Muscle layer of duodenum (tissue), 2 donors: ENCODE results near the gene ZNF485.
"Not testable (repeated sequence)": the region's sequence is repeated elsewhere in the genome, so short reads cannot be mapped to it uniquely, and the experiment has no call there.

ENCODE experiments used
- H3K27ac ChIP-seq: one replicate; pipeline ENCODE4 v1.7.0; 2013; ENCODE audit warnings: mild to moderate bottlenecking, low read length
- H3K27me3 ChIP-seq: one replicate; pipeline ENCODE4 v1.7.0; 2013; ENCODE audit warnings: low read depth, mild to moderate bottlenecking, control low read depth, low read length
- H3K36me3 ChIP-seq, 2 donors: one replicate each; pipeline ENCODE4 v1.7.0; 2013; ENCODE audit warnings: low read length in 2 of 2, control low read depth in 1 of 2, mild to moderate bottlenecking in 1 of 2; ENCODE audit not compliant: insufficient read depth in 2 of 2, control insufficient read depth in 1 of 2
- H3K4me1 ChIP-seq, 2 donors: one replicate each; pipeline ENCODE4 v1.7.0; 2013; ENCODE audit warnings: low read length in 2 of 2, mild to moderate bottlenecking in 2 of 2, control low read depth in 1 of 2, moderate library complexity in 1 of 2; ENCODE audit not compliant: insufficient read depth in 2 of 2, control insufficient read depth in 1 of 2
- H3K4me3 ChIP-seq, 2 donors: one replicate each; pipeline ENCODE4 v1.7.0; 2013; ENCODE audit warnings: low read length in 2 of 2, low read depth in 1 of 2, mild to moderate bottlenecking in 1 of 2
- H3K9me3 ChIP-seq, 2 donors: one replicate each; pipeline ENCODE4 v1.7.0; 2013; ENCODE audit warnings: low read length in 2 of 2, control low read depth in 1 of 2, mild to moderate bottlenecking in 1 of 2; ENCODE audit not compliant: control insufficient read depth in 1 of 2
- donor health status: healthy.

Gene ZNF485

GRCh38 chr10:43585046-43585445 is 21.2 kb upstream of the ZNF485 start:
- no peak overlapping the region for H3K27ac ChIP-seq
- H3K36me3 ChIP-seq, result no peaks in the 10 kb centered on the region
- H3K4me3 ChIP-seq, result no peak overlapping the region
- H3K4me1 ChIP-seq, result no peaks in the 10 kb centered on the region
- no peaks in the 10 kb centered on the region for H3K9me3 ChIP-seq
- no peaks in the 10 kb centered on the region for H3K27me3 ChIP-seq

- Histone ChIP-seq H3K27ac (no peak overlapping the region), H3K4me3 (no peak overlapping the region), H3K36me3 (no peaks in the 10 kb centered on the region), H3K27me3 (no peaks in the 10 kb centered on the region), H3K4me1 (no peaks in the 10 kb centered on the region), H3K9me3 (no peaks in the 10 kb centered on the region)
Measured at GRCh38 chr10:43585981-43586729, 20.1 kb upstream of the ZNF485 start.

GRCh38 chr10:43586730-43587115 is 19.5 kb upstream of the ZNF485 start:
- H3K27ac ChIP-seq, H3K9me3 ChIP-seq, H3K27me3 ChIP-seq, H3K36me3 ChIP-seq, H3K4me3 ChIP-seq, H3K4me1 ChIP-seq: not testable (repeated sequence)

GRCh38 chr10:43591303-43591904 is 14.8 kb upstream of the ZNF485 start:
- Histone ChIP-seq H3K27me3 (no peaks in the 10 kb centered on the region), H3K36me3 (no peaks in the 10 kb centered on the region), H3K27ac (no peak overlapping the region), H3K4me3 (no peak overlapping the region), H3K4me1 (peaks cover 0 to 5% of the 10 kb centered on the region in 2 donors), H3K9me3 (peaks cover 0 to 2% of the 10 kb centered on the region in 2 donors)

GRCh38 chr10:43594944-43595589 is 11.2 kb upstream of the ZNF485 start:
- Histone ChIP-seq H3K4me1 (peaks cover 0 to 5% of the 10 kb centered on the region in 2 donors), H3K36me3 (no peaks in the 10 kb centered on the region), H3K9me3 (peaks cover 0 to 2% of the 10 kb centered on the region in 2 donors), H3K27ac (no peak overlapping the region), H3K4me3 (peak overlapping the region; percentile 43 to 46), H3K27me3 (no peaks in the 10 kb centered on the region)

GRCh38 chr10:43595739-43596298 is 10.4 kb upstream of the ZNF485 start:
- H3K4me1 ChIP-seq, result peaks cover 0 to 5% of the 10 kb centered on the region in 2 donors
- no peak overlapping the region for H3K4me3 ChIP-seq
- H3K27ac ChIP-seq, result no peak overlapping the region
- no peaks in the 10 kb centered on the region for H3K36me3 ChIP-seq
- no peaks in the 10 kb centered on the region for H3K27me3 ChIP-seq
- peaks cover 0 to 2% of the 10 kb centered on the region in 2 donors for H3K9me3 ChIP-seq

GRCh38 chr10:43596546-43596945 is 9.7 kb upstream of the ZNF485 start:
- Histone ChIP-seq H3K36me3 (no peaks in the 10 kb centered on the region), H3K4me1 (peaks cover 0 to 5% of the 10 kb centered on the region in 2 donors), H3K27ac (no peak overlapping the region), H3K27me3 (no peaks in the 10 kb centered on the region), H3K4me3 (no peak overlapping the region), H3K9me3 (peaks cover 0 to 2% of the 10 kb centered on the region in 2 donors)

- Histone ChIP-seq H3K9me3 (no peaks in the 10 kb centered on the region), H3K36me3 (no peaks in the 10 kb centered on the region), H3K4me1 (peaks cover 0 to 5% of the 10 kb centered on the region in 2 donors), H3K27ac (no peak overlapping the region), H3K4me3 (no peak overlapping the region), H3K27me3 (no peaks in the 10 kb centered on the region)
Measured at GRCh38 chr10:43598446-43598845, 7.8 kb upstream of the ZNF485 start.

GRCh38 chr10:43599333-43599732 is 6.9 kb upstream of the ZNF485 start:
- H3K4me3 ChIP-seq, result no peak overlapping the region
- H3K36me3 ChIP-seq, result no peaks in the 10 kb centered on the region
- H3K4me1 ChIP-seq, result peaks cover 0 to 5% of the 10 kb centered on the region in 2 donors
- no peaks in the 10 kb centered on the region for H3K27me3 ChIP-seq
- H3K27ac ChIP-seq, result no peak overlapping the region
- H3K9me3 ChIP-seq, result no peaks in the 10 kb centered on the region

GRCh38 chr10:43601576-43601975 is 4.7 kb upstream of the ZNF485 start:
- H3K4me3 ChIP-seq, H3K27me3 ChIP-seq, H3K9me3 ChIP-seq, H3K36me3 ChIP-seq, H3K4me1 ChIP-seq, H3K27ac ChIP-seq: not testable (repeated sequence)

GRCh38 chr10:43605850-43606322 is 352 bp upstream of the ZNF485 start:
- Histone ChIP-seq H3K27me3 (no peaks in the 10 kb centered on the region), H3K4me3 (peak overlapping the region; percentile 75 to 80), H3K9me3 (no peaks in the 10 kb centered on the region), H3K4me1 (peaks cover 4 to 12% of the 10 kb centered on the region in 2 donors), H3K36me3 (peaks cover 0 to 12% of the 10 kb centered on the region in 2 donors), H3K27ac (no peak overlapping the region)
